Loucy (cell line): ENCODE data around the gene HAUS3.
A peak's percentile ranks its signal among the peaks of the same experiment; 100 is the strongest.

Experiments
- H2AFZ ChIP-seq: fragments of 200-600 bp; sonication (generic); 2 replicates; pipeline ENCODE4 v1.6.0; 2016; ENCODE audit warnings: antibody characterized with exemption, mild to moderate bottlenecking, low read length, moderate library complexity
- H3F3A ChIP-seq: fragments of 200-600 bp; 2 replicates; pipeline ENCODE4 v1.6.0; 2016; ENCODE audit warnings: antibody characterized with exemption, low read depth, mild to moderate bottlenecking
- H3K27me3 ChIP-seq: fragments of 200-600 bp; sonication (generic); 2 replicates; pipeline ENCODE4 v1.6.1; 2014; ENCODE audit warnings: low read length, mild to moderate bottlenecking; ENCODE audit not compliant: insufficient read depth, poor library complexity, severe bottlenecking
- H3K36me3 ChIP-seq: fragments of 200-600 bp; sonication (generic); 2 replicates; pipeline ENCODE4 v1.6.1; 2016; ENCODE audit warnings: low read length; ENCODE audit not compliant: insufficient read depth
- H3K4me1 ChIP-seq: fragments of 200-600 bp; sonication (generic); 2 replicates; pipeline ENCODE4 v1.5.1; 2014; ENCODE audit warnings: low read length, mild to moderate bottlenecking; ENCODE audit not compliant: insufficient read depth, poor library complexity, severe bottlenecking
- H3K4me2 ChIP-seq: fragments of 200-600 bp; sonication (generic); 2 replicates; pipeline ENCODE4 v1.6.0; 2014; ENCODE audit warnings: antibody characterized with exemption, low read length, low read depth, mild to moderate bottlenecking; ENCODE audit not compliant: poor library complexity, severe bottlenecking
- H3K4me3 ChIP-seq: fragments of 200-600 bp; sonication (generic); 2 replicates; pipeline ENCODE4 v1.5.1; 2014; ENCODE audit warnings: low read length, mild to moderate bottlenecking, mixed read lengths; ENCODE audit not compliant: poor library complexity, severe bottlenecking
- H3K79me2 ChIP-seq: fragments of 200-600 bp; sonication (generic); 2 replicates; pipeline ENCODE4 v1.6.1; 2014; ENCODE audit warnings: low read length; ENCODE audit not compliant: insufficient read depth
- H3K9ac ChIP-seq: fragments of 200-600 bp; sonication (generic); 2 replicates; pipeline ENCODE4 v1.6.0; 2014; ENCODE audit warnings: mild to moderate bottlenecking, low read depth, low read length, moderate library complexity; ENCODE audit not compliant: poor library complexity, severe bottlenecking
- H3K9me2 ChIP-seq: fragments of 200-600 bp; sonication (generic); replicated peaks from 2 replicates; pipeline ENCODE4 v1.6.1; 2016; ENCODE audit warnings: low read depth, low read length, mixed read lengths
- H3K9me3 ChIP-seq: fragments of 200-600 bp; sonication (generic); 2 replicates; pipeline ENCODE4 v1.6.1; 2014; ENCODE audit warnings: mild to moderate bottlenecking, antibody characterized with exemption, low read length, low read depth; ENCODE audit not compliant: insufficient read depth
- H4K20me1 ChIP-seq: fragments of 200-600 bp; sonication (generic); 2 replicates; pipeline ENCODE4 v1.6.0; 2014; ENCODE audit warnings: antibody characterized with exemption, low read length, mild to moderate bottlenecking; ENCODE audit not compliant: insufficient read depth, poor library complexity, severe bottlenecking
- EZH2phosphoT487 ChIP-seq: fragments of 200-600 bp; IDR thresholded peaks from 2 replicates; pipeline ENCODE4 v1.6.1; 2018; ENCODE audit warnings: antibody characterized with exemption, mild to moderate bottlenecking, moderate library complexity, borderline replicate concordance
- TF ChIP-seq, protein P1 (sequence below): fragments of 200-600 bp; sonication (generic); conservative IDR thresholded peaks from 2 replicates; pipeline ENCODE4 v1.5.1; 2014; ENCODE audit warnings: mild to moderate bottlenecking, antibody characterized with exemption, low read length

HAUS3 gene

DNA sequence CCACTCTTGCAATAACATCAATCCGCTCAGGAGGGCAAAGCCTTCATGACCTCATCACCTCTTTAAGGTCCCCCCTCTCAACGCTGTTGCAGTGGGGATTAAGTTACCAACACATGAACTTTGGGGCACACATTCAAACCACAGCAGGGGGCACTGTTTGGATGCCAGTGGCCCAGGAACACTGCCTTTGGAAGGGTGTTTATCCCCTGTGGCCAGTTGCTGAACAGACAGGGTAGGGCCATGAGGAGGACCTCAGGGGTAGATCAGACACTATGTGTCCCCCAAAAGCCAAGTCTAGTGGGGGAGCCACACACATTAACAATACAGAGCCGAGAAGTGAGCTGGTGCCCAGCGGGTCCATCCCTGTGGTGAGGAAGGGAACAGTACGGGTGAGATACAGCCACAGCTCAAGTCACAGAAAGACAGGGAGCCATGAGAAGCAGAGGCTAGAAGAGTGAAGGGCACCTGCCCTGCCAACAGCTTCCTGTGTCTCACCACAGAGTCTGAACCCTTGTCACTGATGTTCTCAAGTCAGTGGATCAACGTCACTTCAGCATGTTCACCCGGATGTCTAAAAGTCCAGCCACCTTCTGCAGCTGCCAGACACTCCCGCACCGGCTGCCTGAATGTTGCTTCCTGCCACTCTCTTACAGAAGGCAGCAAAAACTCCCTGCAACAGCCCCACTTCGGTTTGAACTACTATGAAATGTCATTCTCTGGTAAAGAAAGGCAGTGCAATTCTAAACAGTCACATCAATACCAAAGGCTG, 39.8 kb upstream of the HAUS3 start:
- TF ChIP-seq, protein P1, sequence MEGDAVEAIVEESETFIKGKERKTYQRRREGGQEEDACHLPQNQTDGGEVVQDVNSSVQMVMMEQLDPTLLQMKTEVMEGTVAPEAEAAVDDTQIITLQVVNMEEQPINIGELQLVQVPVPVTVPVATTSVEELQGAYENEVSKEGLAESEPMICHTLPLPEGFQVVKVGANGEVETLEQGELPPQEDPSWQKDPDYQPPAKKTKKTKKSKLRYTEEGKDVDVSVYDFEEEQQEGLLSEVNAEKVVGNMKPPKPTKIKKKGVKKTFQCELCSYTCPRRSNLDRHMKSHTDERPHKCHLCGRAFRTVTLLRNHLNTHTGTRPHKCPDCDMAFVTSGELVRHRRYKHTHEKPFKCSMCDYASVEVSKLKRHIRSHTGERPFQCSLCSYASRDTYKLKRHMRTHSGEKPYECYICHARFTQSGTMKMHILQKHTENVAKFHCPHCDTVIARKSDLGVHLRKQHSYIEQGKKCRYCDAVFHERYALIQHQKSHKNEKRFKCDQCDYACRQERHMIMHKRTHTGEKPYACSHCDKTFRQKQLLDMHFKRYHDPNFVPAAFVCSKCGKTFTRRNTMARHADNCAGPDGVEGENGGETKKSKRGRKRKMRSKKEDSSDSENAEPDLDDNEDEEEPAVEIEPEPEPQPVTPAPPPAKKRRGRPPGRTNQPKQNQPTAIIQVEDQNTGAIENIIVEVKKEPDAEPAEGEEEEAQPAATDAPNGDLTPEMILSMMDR, result peak; percentile 82
- no peak for TF ChIP-seq EZH2phosphoT487
- no peaks in the 10 kb centered on the region for H3K9me2 ChIP-seq
- H3K79me2 ChIP-seq, result no peaks in the 10 kb centered on the region
- no peaks in the 10 kb centered on the region for H3K9me3 ChIP-seq
- H3K27me3 ChIP-seq, result no peaks in the 10 kb centered on the region
- peak overlapping the region; percentile 47 for H2AFZ ChIP-seq
- no peaks in the 10 kb centered on the region for H4K20me1 ChIP-seq
- H3K36me3 ChIP-seq, result no peaks in the 10 kb centered on the region
- H3K4me1 ChIP-seq, result peaks cover 59% of the 10 kb centered on the region
- peak overlapping the region; percentile 86 for H3K4me2 ChIP-seq
- H3K4me3 ChIP-seq, result peak overlapping the region; percentile 67
- peak overlapping the region; percentile 80 for H3K9ac ChIP-seq
- peaks cover 12% of the 10 kb centered on the region for H3F3A ChIP-seq

DNA sequence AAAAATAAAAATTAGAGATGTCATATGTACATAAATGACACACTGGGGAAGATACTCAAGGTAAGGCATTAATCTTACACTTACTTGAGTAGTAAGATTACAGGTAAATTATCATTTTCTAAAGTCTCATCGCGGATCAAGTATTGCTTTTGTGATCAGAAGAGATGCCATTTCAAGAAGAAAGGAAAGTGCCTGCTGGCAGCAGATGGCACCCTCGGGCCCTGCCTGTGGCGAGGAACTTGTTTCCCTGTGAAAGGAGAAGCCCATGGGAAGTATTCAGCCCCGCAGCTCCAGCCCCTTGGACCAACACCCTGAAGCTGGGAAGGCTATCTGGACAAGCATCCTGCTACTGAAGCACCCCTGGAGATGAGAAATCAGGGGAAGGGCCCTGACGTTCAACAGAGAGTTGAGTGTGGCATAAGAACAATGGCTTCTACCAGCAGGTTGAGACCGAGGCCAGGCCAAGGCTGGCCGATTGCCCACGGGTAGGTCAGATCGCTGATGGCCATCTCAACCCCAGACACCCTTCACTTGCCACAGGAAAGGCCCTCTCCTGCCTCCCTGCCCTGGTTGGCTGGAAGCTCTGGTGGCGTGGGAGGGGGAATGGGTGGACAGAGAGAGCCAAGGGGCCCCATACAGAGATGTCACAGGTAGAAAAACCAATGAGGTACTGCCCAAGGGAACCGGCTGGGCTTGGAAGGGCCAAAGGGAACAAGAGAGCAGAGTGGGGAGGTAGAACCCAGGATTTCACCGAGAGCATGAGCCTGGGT, 38.8 kb upstream of the HAUS3 start:
- H3K9me2 ChIP-seq, result no peaks in the 10 kb centered on the region
- no peak overlapping the region for H3K4me3 ChIP-seq
- peak overlapping the region; percentile 80 for H3K9ac ChIP-seq
- no peaks in the 10 kb centered on the region for H4K20me1 ChIP-seq
- H3K27me3 ChIP-seq, result no peaks in the 10 kb centered on the region
- H3K9me3 ChIP-seq, result no peaks in the 10 kb centered on the region
- TF ChIP-seq, protein P1, result peak; percentile 42
- TF ChIP-seq EZH2phosphoT487, result no peak
- peak overlapping the region; percentile 47 for H2AFZ ChIP-seq
- peaks cover 12% of the 10 kb centered on the region for H3F3A ChIP-seq
- H3K4me1 ChIP-seq, result peaks cover 49% of the 10 kb centered on the region
- H3K79me2 ChIP-seq, result no peaks in the 10 kb centered on the region
- peak overlapping the region; percentile 86 for H3K4me2 ChIP-seq
- no peaks in the 10 kb centered on the region for H3K36me3 ChIP-seq

DNA sequence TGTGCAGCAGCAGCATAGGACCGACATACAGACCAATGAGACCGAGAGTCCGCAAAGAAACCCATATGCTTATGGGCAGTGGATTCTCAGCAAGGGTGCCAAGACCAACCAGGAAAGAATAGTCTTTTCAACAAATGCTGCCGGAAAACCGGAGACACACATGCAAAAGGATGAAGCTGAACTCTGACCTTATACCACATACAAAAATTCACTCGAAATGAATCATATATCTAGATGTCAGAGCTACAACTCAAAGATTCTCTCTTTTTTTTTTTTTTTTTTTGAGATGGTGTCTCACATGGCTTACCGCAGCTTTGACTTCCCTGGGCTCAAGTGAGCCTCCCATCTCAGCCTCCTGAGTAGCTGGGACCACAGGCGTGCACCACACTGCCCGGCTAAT, 36.0 kb upstream of the HAUS3 start:
- no peaks in the 10 kb centered on the region for H3K9me2 ChIP-seq
- no peak overlapping the region for H3K4me2 ChIP-seq
- no peaks in the 10 kb centered on the region for H4K20me1 ChIP-seq
- peaks cover 12% of the 10 kb centered on the region for H3F3A ChIP-seq
- no peaks in the 10 kb centered on the region for H3K79me2 ChIP-seq
- H3K4me3 ChIP-seq, result no peak overlapping the region
- no peak overlapping the region for H2AFZ ChIP-seq
- no peaks in the 10 kb centered on the region for H3K27me3 ChIP-seq
- no peaks in the 10 kb centered on the region for H3K36me3 ChIP-seq
- no peak for TF ChIP-seq EZH2phosphoT487
- TF ChIP-seq, protein P1, result no peak
- H3K4me1 ChIP-seq, result peaks cover 30% of the 10 kb centered on the region
- no peaks in the 10 kb centered on the region for H3K9me3 ChIP-seq
- no peak overlapping the region for H3K9ac ChIP-seq
